ENCODE measurements around the gene SEL1L3. TPM values are rescaled to one million over a fixed set of nuclear protein-coding genes. Genes with fewer than 3 reads are reported as not detected.

Gene SEL1L3
- total and polyA plus RNA-seq, 2 donors (not counting 1 experiment from before 2014, with no cell fraction given) = 120 to 280 TPM

DNA sequence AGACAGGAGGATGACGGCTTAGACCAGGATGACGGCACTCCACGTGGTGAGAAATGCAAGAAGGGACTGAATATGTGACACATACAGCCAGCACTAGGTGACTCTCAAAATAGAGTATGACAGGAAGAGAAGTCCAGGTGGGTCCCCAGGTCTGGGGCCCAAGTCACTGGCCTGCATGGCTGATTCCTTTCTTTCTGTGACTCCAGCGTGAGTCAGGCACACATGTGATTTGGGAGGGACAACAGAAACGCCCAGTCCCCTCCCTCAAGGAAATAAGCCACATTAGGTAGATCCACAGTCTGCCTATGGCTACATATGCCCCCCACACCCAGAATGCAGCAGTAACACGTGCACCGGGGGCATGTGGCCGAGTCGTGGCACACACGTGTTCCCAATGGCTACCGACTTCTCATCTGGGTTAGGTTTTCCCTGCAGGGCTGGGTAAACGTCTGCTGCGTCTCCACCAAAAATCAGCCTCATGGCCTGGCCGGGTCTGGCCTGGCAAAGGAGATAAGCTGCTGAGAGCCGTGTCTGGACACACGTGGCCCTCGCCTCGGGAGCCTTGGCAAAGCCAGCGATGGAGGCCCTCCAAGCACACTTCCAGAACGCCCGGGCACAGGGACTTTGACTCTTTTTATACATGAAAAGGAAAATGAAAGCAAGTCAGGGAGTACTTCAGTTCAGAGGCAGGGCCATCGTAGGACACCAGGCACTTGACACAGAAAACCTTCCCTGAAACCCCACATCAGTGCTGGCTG lies 19.3 kb downstream of the SEL1L3 start:
- H3K9ac ChIP-seq (ENCODE audit: low read length) = no peak overlapping the region
- ChIA-PET CTCF (interaction anchor here (1.2 to 1.7 kb wide), 3 partner anchors 11 to 17 kb away, joined by 4 to 5 read pairs (median 5); no protein-coding TSS in a partner anchor), POLR2A (no interaction called here)
- peak overlapping the region; percentile 57 for H3K27ac Mint-ChIP-seq
- H3K27me3 Mint-ChIP-seq = no peaks in the 10 kb centered on the region
- intact Hi-C loops (cut with micrococcal nuclease) = loop anchor here (2.0 to 5.0 kb wide), 3 partner anchors 31 to 475 kb away; no protein-coding TSS in a partner anchor
- 58% methylated on average over 22 of the region's 22 CpGs for WGBS (ENCODE audit: insufficient coverage)
- peaks cover 80% of the 10 kb centered on the region for H3K4me1 Mint-ChIP-seq
- TF ChIP-seq, protein P1, sequence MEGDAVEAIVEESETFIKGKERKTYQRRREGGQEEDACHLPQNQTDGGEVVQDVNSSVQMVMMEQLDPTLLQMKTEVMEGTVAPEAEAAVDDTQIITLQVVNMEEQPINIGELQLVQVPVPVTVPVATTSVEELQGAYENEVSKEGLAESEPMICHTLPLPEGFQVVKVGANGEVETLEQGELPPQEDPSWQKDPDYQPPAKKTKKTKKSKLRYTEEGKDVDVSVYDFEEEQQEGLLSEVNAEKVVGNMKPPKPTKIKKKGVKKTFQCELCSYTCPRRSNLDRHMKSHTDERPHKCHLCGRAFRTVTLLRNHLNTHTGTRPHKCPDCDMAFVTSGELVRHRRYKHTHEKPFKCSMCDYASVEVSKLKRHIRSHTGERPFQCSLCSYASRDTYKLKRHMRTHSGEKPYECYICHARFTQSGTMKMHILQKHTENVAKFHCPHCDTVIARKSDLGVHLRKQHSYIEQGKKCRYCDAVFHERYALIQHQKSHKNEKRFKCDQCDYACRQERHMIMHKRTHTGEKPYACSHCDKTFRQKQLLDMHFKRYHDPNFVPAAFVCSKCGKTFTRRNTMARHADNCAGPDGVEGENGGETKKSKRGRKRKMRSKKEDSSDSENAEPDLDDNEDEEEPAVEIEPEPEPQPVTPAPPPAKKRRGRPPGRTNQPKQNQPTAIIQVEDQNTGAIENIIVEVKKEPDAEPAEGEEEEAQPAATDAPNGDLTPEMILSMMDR (IDR thresholded peaks at IDR 0.05) = no peak
- TF ChIP-seq EZH2 (IDR thresholded peaks at IDR 0.05; ENCODE audit: borderline replicate concordance, insufficient read depth, low read depth, low read length, poor library complexity, severe bottlenecking) = no peak
- H4K20me1 ChIP-seq (ENCODE audit: control insufficient read depth, insufficient read depth, low read length, poor library complexity, severe bottlenecking) = peaks cover 90% of the 10 kb centered on the region
- H3K4me3 Mint-ChIP-seq = peak overlapping the region; percentile 58
- ATAC-seq (ENCODE audit: low read depth) = peak; percentile 13
- H3K9me3 Mint-ChIP-seq (ENCODE audit: insufficient read depth) = no peaks in the 10 kb centered on the region
- H3K9me3 ChIP-seq (ENCODE audit: control extremely low read depth in 1 of 3, control insufficient read depth in 2 of 3, insufficient read depth in 1 of 3, low read length in 2 of 3) = no peaks in the 10 kb centered on the region
- peak overlapping the region; percentile 57 for H3K4me2 ChIP-seq (replicated peaks; ENCODE audit: low read depth, low read length, poor library complexity, severe bottlenecking)
- peaks cover 30 to 53% of the 10 kb centered on the region in 2 donors for H3K4me1 ChIP-seq (ENCODE audit: control insufficient read depth in 2 of 2, insufficient read depth in 2 of 2, low read length in 2 of 2)
- peaks cover 100% of the 10 kb centered on the region for H3K79me2 ChIP-seq (ENCODE audit: control insufficient read depth, insufficient read depth, low read length)
- H3K27ac ChIP-seq (ENCODE audit: low read length in 2 of 2) = peak overlapping the region; percentile 22 to 61
- H2AFZ ChIP-seq (ENCODE audit: insufficient read depth, low read depth, low read length, poor library complexity, severe bottlenecking) = no peak overlapping the region
- H3K27me3 ChIP-seq (replicated peaks in 1 of 4; ENCODE audit: control extremely low read depth in 1 of 4, control insufficient read depth in 3 of 4, insufficient read depth in 4 of 4, low read length in 3 of 4) = no peaks in the 10 kb centered on the region
- H3K36me3 ChIP-seq (replicated peaks in 1 of 2; ENCODE audit: control extremely low read depth in 1 of 2, control insufficient read depth in 1 of 2, extremely low read depth in 1 of 2, insufficient read depth in 2 of 2, low read length in 1 of 2) = peaks cover 0 to 85% of the 10 kb centered on the region in 2 experiments
- peak; percentile 29 for DNase-seq
- no peak overlapping the region for H3K4me3 ChIP-seq (ENCODE audit: control extremely low read depth in 1 of 5, extremely low read depth in 1 of 5, insufficient read depth in 1 of 5, low read depth in 2 of 5, low read length in 4 of 5)
